GM12878 (cell line): ENCODE data around the gene NUP210. TPM values are rescaled to one million over a fixed set of nuclear protein-coding genes. Genes with fewer than 3 reads are reported as not detected.

Experiments used
- ATAC-seq: fragments of 200-7000 bp; cut with Tn5 transposase; 3 replicates; pipeline ENCODE4 v1.9.1; 2020; ENCODE audit warnings: mild to moderate bottlenecking, moderate library complexity
- BruUV-seq: library from RNA; stranded (reverse); fragments of 400-500 nt; replicated peaks from 2 replicates; lab custom pipeline; 2021; lab: Mats Ljungman, UMichigan
- CTCF ChIA-PET: fragments of 300-600 bp; sonication (Branson Sonifier 250); formaldehyde crosslinking; extraction: SDS; loops from one replicate; lab custom pipeline; 2021; ENCODE audit warnings: inconsistent platforms; lab: Yijun Ruan, JAX
- POLR2A ChIA-PET: fragments of 350-600 bp; formaldehyde crosslinking; extraction: SDS; loops from one replicate; lab custom pipeline; 2021; ENCODE audit warnings: inconsistent platforms; lab: Charles Lee
- RAD21 ChIA-PET: fragments of 300-600 bp; sonication (Branson Sonifier 250); formaldehyde crosslinking; loops from one replicate; lab custom pipeline; 2023; ENCODE audit warnings: antibody characterized with exemption; ENCODE audit not compliant: unreplicated experiment; lab: Charles Lee
- SMC1A ChIA-PET: fragments of 300-600 bp; sonication (Branson Sonifier 250); formaldehyde crosslinking; loops from one replicate; lab custom pipeline; 2023; ENCODE audit not compliant: unreplicated experiment, uncharacterized antibody; lab: Charles Lee
- DNase-seq: peaks from one replicate; pipeline ENCODE4 v3.0.0-alpha.2; 2011; ENCODE audit warnings: low read depth, low spot score
- FAIRE-seq: peaks from 3 replicates; lab custom pipeline; 2011; peaks lifted over from hg19 to GRCh38; lab: Jason Lieb, UNC
- H2AFZ ChIP-seq: 2 replicates; pipeline ENCODE4 v1.6.0; 2011; ENCODE audit warnings: low read depth, low read length, control low read depth; ENCODE audit not compliant: control insufficient read depth
- H3K27ac ChIP-seq: 2 replicates; pipeline ENCODE4 v1.5.1; 2011; ENCODE audit warnings: control low read depth; ENCODE audit not compliant: control insufficient read depth, insufficient read depth
- H3K27me3 ChIP-seq, 2 experiments: replicated peaks in 1 of 2; 2 replicates each; pipeline versions ENCODE4 v1.6.0 to v1.6.1; 2011; ENCODE audit warnings: low read length in 1 of 2; ENCODE audit not compliant: control insufficient read depth in 2 of 2, insufficient read depth in 2 of 2
- H3K36me3 ChIP-seq, 2 experiments: 2 replicates each; pipeline ENCODE4 v1.5.1; 2011; ENCODE audit warnings: low read length in 1 of 2; ENCODE audit not compliant: control insufficient read depth in 2 of 2, insufficient read depth in 2 of 2
- H3K4me1 ChIP-seq: 2 replicates; pipeline ENCODE4 v1.6.1; 2011; ENCODE audit warnings: mild to moderate bottlenecking, low read length, moderate library complexity, mixed read lengths; ENCODE audit not compliant: control insufficient read depth, insufficient read depth
- H3K4me2 ChIP-seq: 2 replicates; pipeline ENCODE4 v1.6.0; 2011; ENCODE audit warnings: control low read depth; ENCODE audit not compliant: control insufficient read depth, insufficient read depth
- H3K4me3 ChIP-seq: fragments of 200-600 bp; sonication (generic); 2 replicates; pipeline ENCODE4 v1.5.1; 2016
- H3K79me2 ChIP-seq: 2 replicates; pipeline ENCODE4 v1.6.0; 2011; ENCODE audit warnings: low read length; ENCODE audit not compliant: control insufficient read depth, insufficient read depth
- H3K9ac ChIP-seq: 2 replicates; pipeline ENCODE4 v1.8.0; 2011; ENCODE audit warnings: low read length, control low read depth, mixed read lengths; ENCODE audit not compliant: control insufficient read depth, insufficient read depth
- H3K9me3 ChIP-seq: replicated peaks from 3 replicates; pipeline ENCODE4 v1.5.1; 2011; ENCODE audit warnings: mild to moderate bottlenecking, low read length; ENCODE audit not compliant: control insufficient read depth, insufficient read depth
- H4K20me1 ChIP-seq: 2 replicates; pipeline ENCODE4 v1.6.0; 2011; ENCODE audit not compliant: control insufficient read depth, insufficient read depth
- CREM ChIP-seq: IDR thresholded peaks from 2 replicates; pipeline ENCODE4 v1.6.1; 2014; ENCODE audit warnings: antibody characterized with exemption, low read depth
- DPF2 ChIP-seq: fragments of 450-650 bp; IDR thresholded peaks from 2 replicates; pipeline ENCODE4 v1.6.1; 2017; ENCODE audit warnings: mild to moderate bottlenecking
- FOS ChIP-seq: IDR thresholded peaks from 3 replicates; pipeline ENCODE4 v1.6.1; 2011; ENCODE audit warnings: borderline replicate concordance; ENCODE audit not compliant: insufficient read length; ENCODE audit errors: extremely low read depth
- NR2C1 ChIP-seq: fragments of 450-650 bp; IDR thresholded peaks from 2 replicates; pipeline ENCODE4 v1.6.1; 2017; ENCODE audit warnings: antibody characterized with exemption, mild to moderate bottlenecking, moderate library complexity
- NR2F1 ChIP-seq: fragments of 450-650 bp; conservative IDR thresholded peaks from 2 replicates; pipeline ENCODE4 v1.6.1; 2017; ENCODE audit warnings: mild to moderate bottlenecking
- PML ChIP-seq: IDR thresholded peaks from 2 replicates; pipeline ENCODE4 v1.6.1; 2012; ENCODE audit warnings: low read length, inconsistent platforms
- TARDBP ChIP-seq: IDR thresholded peaks from 2 replicates; pipeline ENCODE4 v1.6.1; 2016; ENCODE audit warnings: borderline replicate concordance
- WGBS: methylation state at CpG from one replicate; pipeline ENCODE4 v1.1.6; 2016; ENCODE audit warnings: low lambda C conversion rate; ENCODE audit not compliant: insufficient replicate concordance, insufficient coverage; ENCODE audit errors: missing lambda C conversion rate; 5-methylcytosine and 5-hydroxymethylcytosine counted together
- in situ Hi-C: fragments of 300-500 bp; cut with MboI; formaldehyde crosslinking; loops from 9 replicates; pipeline ENCODE4 v1.14.3; 2018; ENCODE audit warnings: mixed read lengths
- intact Hi-C: fragments of 100-400 bp; cut with micrococcal nuclease; formaldehyde crosslinking; loops from one replicate; pipeline ENCODE4 v1.14.2; 2022; ENCODE audit not compliant: unreplicated experiment
- polyA plus RNA-seq, 11 experiments: library from polyadenylated mRNA; depleted of rRNA in 4 of 11; unstranded in 6 of 11; stranded (reverse) in 5 of 11; fragments of >200 nt; fragmentation: Nextera tagmentation in 4 of 11; fragmentation: Illumina TruSeq in 1 of 11; extraction: Ambion mirVana in 4 of 11; extraction: Trizol in 1 of 11; gene quantifications; 1 replicate in 1 of 11; 2 replicates in 10 of 11; pipeline versions ENCODE4 v1.2.1 to v1.2.3, GENCODE V29; 2011 to 2016; ENCODE audit warnings: inconsistent platforms in 2 of 11, missing spikeins in 2 of 11, low read depth in 1 of 11
- total RNA-seq, 4 experiments: library from RNA; depleted of rRNA in 3 of 4; stranded (reverse); fragments of >200 nt in 3 of 4; fragmentation: Illumina TruSeq in 1 of 4; extraction: Trizol in 1 of 4; gene quantifications; 2 replicates each; pipeline versions ENCODE4 v1.2.1 to v1.2.3, GENCODE V29; 2013 to 2021
- TF ChIP-seq, protein P1 (sequence below): IDR thresholded peaks from 2 replicates; pipeline ENCODE4 v1.6.1; 2012; ENCODE audit warnings: low read length, inconsistent platforms
- TF ChIP-seq, protein P2 (sequence below): IDR thresholded peaks from 2 replicates; pipeline ENCODE4 v1.6.1; 2012; ENCODE audit warnings: mild to moderate bottlenecking, low read depth, low read length
- TF ChIP-seq, protein P3 (sequence below): fragments of 150-350 bp; IDR thresholded peaks from 2 replicates; pipeline ENCODE4 v1.6.1; 2014; ENCODE audit warnings: mild to moderate bottlenecking, low read depth, low read length
- TF ChIP-seq, protein P4 (sequence below): IDR thresholded peaks from 2 replicates; pipeline ENCODE4 v1.6.1; 2012; ENCODE audit warnings: low read depth, low read length, improper control_type of control experiment
- TF ChIP-seq, protein P5 (sequence below): IDR thresholded peaks from 2 replicates; pipeline ENCODE4 v1.6.1; 2011; ENCODE audit warnings: borderline replicate concordance, low read depth, mild to moderate bottlenecking, moderate library complexity, low read length; ENCODE audit not compliant: insufficient read depth, poor library complexity, severe bottlenecking
- TF ChIP-seq, protein P6 (sequence below): fragments of 450-650 bp; IDR thresholded peaks from 2 replicates; pipeline ENCODE4 v1.6.1; 2016; ENCODE audit warnings: mild to moderate bottlenecking

The NUP210 gene
- total and polyA plus RNA-seq, 10 of the 15 experiments (the other 5 are each of a cell fraction or from before 2014, with no cell fraction given) = 2.9 to 150 (median 76.0) TPM

DNA sequence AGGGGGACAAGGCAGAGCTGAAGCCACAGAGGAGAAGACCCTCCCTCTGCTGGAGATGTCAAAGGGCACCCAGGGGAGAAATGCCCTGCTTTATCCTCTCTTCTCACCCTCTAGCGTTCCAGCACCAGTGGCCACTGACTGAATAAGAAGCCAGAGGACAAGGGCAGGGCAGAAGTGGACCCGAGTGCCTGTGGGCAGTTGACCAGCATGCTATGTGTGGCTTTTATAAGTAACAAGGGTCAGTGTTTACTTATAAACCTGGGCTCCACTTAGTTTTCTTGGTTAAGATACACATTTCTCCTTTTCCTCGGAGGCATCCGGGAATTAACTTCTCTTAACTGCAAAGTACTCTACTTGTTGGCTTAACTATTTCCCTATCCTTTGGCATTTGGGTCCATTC lies 46.7 kb upstream of the NUP210 start (continued):
- TF ChIP-seq, protein P1, sequence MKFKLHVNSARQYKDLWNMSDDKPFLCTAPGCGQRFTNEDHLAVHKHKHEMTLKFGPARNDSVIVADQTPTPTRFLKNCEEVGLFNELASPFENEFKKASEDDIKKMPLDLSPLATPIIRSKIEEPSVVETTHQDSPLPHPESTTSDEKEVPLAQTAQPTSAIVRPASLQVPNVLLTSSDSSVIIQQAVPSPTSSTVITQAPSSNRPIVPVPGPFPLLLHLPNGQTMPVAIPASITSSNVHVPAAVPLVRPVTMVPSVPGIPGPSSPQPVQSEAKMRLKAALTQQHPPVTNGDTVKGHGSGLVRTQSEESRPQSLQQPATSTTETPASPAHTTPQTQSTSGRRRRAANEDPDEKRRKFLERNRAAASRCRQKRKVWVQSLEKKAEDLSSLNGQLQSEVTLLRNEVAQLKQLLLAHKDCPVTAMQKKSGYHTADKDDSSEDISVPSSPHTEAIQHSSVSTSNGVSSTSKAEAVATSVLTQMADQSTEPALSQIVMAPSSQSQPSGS = no peak
- TF ChIP-seq, all 136 proteins: peak for 0

DNA sequence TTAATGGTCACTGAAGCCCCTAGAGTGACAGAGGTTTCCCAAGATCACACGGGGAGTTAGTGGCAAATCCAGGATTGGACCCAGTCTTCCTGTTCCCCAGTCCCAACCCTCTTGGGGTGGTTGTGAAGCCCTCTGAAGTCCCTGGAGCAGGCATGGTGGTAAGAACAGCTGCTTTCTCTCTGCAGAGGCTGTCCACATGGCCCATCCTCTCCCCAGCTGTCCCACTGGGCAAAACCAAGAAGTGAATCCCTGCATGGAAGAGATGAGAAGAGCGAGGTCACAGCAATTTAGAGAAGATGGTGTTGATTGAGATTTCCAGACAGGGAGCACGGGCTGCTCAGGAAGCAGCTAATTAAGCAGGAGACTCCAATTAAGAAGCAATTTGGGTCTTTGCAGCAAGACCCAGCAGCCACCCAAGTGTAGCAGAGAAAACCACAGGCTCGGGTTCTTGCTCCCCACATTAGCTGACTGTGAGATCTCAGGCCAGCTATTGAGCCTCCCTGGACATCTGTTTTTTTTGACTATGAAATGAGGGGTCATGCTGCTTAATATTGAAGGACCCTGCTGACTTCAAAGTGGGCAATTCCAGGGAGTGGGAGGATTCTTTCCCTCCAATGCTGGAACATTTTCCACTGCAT lies 45.2 kb upstream of the NUP210 start:
- ChIA-PET SMC1A (no interaction called here), POLR2A (no interaction called here), CTCF (interaction anchor here (0.9 to 1.0 kb wide), 2 partner anchors 14 to 186 kb away, joined by 3 read pairs; no protein-coding TSS in a partner anchor), RAD21 (no interaction called here)
- intact Hi-C loops (no loop called here), in situ Hi-C loops (no loop called here)
- no peak overlapping the region for H3K4me2 ChIP-seq
- 25% methylated on average over 4 of the region's 4 CpGs for WGBS
- H3K27ac ChIP-seq = no peak overlapping the region
- H4K20me1 ChIP-seq = no peaks in the 10 kb centered on the region
- FAIRE-seq (no peak), DNase-seq (no peak), ATAC-seq (no peak)
- H3K9ac ChIP-seq = no peak overlapping the region
- no peaks in the 10 kb centered on the region for H3K79me2 ChIP-seq
- no peaks in the 10 kb centered on the region for H3K4me1 ChIP-seq
- H3K27me3 ChIP-seq = peaks cover 0 to 3% of the 10 kb centered on the region in 2 experiments
- H3K36me3 ChIP-seq = no peaks in the 10 kb centered on the region
- H3K9me3 ChIP-seq = no peaks in the 10 kb centered on the region
- no peak overlapping the region for H3K4me3 ChIP-seq
- no peak overlapping the region for H2AFZ ChIP-seq
- BruUV-seq = no TSS peak
- TF ChIP-seq PML = no peak
- TF ChIP-seq, protein P2, sequence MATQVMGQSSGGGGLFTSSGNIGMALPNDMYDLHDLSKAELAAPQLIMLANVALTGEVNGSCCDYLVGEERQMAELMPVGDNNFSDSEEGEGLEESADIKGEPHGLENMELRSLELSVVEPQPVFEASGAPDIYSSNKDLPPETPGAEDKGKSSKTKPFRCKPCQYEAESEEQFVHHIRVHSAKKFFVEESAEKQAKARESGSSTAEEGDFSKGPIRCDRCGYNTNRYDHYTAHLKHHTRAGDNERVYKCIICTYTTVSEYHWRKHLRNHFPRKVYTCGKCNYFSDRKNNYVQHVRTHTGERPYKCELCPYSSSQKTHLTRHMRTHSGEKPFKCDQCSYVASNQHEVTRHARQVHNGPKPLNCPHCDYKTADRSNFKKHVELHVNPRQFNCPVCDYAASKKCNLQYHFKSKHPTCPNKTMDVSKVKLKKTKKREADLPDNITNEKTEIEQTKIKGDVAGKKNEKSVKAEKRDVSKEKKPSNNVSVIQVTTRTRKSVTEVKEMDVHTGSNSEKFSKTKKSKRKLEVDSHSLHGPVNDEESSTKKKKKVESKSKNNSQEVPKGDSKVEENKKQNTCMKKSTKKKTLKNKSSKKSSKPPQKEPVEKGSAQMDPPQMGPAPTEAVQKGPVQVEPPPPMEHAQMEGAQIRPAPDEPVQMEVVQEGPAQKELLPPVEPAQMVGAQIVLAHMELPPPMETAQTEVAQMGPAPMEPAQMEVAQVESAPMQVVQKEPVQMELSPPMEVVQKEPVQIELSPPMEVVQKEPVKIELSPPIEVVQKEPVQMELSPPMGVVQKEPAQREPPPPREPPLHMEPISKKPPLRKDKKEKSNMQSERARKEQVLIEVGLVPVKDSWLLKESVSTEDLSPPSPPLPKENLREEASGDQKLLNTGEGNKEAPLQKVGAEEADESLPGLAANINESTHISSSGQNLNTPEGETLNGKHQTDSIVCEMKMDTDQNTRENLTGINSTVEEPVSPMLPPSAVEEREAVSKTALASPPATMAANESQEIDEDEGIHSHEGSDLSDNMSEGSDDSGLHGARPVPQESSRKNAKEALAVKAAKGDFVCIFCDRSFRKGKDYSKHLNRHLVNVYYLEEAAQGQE = no peak
- TF ChIP-seq, protein P3, sequence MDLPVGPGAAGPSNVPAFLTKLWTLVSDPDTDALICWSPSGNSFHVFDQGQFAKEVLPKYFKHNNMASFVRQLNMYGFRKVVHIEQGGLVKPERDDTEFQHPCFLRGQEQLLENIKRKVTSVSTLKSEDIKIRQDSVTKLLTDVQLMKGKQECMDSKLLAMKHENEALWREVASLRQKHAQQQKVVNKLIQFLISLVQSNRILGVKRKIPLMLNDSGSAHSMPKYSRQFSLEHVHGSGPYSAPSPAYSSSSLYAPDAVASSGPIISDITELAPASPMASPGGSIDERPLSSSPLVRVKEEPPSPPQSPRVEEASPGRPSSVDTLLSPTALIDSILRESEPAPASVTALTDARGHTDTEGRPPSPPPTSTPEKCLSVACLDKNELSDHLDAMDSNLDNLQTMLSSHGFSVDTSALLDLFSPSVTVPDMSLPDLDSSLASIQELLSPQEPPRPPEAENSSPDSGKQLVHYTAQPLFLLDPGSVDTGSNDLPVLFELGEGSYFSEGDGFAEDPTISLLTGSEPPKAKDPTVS = no peak
- TF ChIP-seq, protein P4, sequence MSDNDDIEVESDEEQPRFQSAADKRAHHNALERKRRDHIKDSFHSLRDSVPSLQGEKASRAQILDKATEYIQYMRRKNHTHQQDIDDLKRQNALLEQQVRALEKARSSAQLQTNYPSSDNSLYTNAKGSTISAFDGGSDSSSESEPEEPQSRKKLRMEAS = no peak
- TF ChIP-seq NR2C1 = no peak
- TF ChIP-seq FOS = no peak
- TF ChIP-seq, protein P5, sequence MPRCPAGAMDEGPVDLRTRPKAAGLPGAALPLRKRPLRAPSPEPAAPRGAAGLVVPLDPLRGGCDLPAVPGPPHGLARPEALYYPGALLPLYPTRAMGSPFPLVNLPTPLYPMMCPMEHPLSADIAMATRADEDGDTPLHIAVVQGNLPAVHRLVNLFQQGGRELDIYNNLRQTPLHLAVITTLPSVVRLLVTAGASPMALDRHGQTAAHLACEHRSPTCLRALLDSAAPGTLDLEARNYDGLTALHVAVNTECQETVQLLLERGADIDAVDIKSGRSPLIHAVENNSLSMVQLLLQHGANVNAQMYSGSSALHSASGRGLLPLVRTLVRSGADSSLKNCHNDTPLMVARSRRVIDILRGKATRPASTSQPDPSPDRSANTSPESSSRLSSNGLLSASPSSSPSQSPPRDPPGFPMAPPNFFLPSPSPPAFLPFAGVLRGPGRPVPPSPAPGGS = no peak
- no peak for TF ChIP-seq NR2F1
- no peak for TF ChIP-seq TARDBP
- no peak for TF ChIP-seq DPF2
- TF ChIP-seq, protein P6, sequence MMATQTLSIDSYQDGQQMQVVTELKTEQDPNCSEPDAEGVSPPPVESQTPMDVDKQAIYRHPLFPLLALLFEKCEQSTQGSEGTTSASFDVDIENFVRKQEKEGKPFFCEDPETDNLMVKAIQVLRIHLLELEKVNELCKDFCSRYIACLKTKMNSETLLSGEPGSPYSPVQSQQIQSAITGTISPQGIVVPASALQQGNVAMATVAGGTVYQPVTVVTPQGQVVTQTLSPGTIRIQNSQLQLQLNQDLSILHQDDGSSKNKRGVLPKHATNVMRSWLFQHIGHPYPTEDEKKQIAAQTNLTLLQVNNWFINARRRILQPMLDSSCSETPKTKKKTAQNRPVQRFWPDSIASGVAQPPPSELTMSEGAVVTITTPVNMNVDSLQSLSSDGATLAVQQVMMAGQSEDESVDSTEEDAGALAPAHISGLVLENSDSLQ = no peak
- no peak for TF ChIP-seq CREM
